GM18502 (cell line): ENCODE data around the gene PGC.

ENCODE experiments used
- ATAC-seq: cut with Tn5 transposase; IDR thresholded peaks from one replicate; pipeline ENCODE4 v1.9.1; 2021; ENCODE audit warnings: mild to moderate bottlenecking; ENCODE audit not compliant: unreplicated experiment, poor library complexity

The PGC gene

DNA sequence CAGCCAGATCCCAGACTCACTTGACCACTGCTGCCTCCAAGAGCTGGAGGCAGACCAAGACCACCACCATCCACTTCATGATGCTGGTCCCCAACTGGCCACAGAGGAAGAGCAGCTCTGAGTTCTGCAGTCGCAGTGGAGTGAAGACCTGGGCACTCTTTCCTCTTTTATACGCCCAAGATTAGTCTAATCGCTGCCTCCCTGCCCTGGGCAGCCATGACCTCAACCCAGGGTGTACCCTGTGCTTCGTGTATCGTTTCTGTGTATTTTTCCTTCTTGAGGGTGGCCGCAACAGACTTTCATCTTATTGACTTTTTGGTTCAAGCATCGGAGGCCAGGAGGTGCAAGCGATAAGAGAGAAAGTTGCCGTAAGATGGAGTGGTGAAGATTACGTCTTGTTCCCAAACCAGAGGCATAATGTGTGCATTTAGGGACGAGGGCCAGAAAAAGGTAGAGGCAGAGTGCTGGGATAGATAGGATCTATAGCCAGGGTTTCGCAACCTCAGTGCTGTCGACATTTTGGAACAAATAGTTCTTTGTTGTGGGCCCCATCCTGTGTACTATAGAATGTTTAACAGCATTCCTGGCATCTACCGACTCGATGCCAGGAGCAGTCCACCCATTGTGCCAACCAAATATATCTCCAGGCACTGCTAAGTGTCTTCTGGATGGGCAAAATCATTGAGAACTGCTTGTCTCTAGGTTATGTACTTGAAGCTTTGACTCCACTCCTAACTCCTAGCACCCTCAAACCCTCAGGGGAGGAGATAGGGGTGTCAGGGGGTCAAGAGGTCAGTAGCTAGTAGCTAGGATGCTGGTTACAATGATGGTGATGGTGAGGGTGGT lies at the start of gene PGC:
Gene PGC (minus strand): TSS at position 142 of the 846 bp plus-strand sequence. CDS start 63 bp downstream, at position 79.
- no peak for ATAC-seq

DNA sequence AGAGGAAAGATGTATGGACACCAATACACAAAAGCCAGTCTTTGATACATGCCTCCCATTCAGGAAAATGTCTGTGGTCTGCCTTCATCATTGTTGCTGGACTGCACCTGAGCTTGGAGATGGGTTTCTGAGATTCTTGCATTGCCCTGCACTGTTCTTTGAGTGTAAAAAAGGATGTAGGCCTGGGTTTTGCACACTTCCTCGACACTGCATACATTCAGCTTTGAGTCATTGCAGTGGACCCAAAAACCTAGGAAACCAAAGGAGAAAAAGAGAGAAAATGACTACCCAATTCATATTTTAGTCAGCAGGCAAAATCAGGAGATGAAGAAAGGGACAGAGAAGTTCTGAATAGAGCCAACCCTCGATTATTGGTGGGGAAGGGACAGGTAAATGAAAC lies 49.3 kb upstream of the PGC start:
- no peak for ATAC-seq

DNA sequence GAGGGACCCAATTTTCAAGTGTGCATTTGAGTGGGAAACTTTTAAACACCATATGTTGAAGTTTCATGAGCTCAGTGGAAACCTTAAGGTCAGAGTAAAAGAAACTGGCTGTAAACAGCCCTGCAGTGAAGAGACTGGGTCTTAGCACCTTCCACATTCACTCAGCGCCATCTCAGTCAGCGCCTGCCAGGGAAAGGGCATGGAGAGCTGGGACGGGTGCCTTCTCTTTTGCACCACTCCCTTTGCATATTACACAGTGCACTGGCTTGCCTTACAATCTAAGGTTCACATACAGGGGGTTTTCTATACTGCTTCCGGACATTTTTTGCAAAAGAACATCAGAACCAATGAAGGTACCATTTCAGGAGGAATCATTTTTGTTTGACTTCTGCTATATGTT lies 44.8 kb upstream of the PGC start:
- ATAC-seq = no peak

DNA sequence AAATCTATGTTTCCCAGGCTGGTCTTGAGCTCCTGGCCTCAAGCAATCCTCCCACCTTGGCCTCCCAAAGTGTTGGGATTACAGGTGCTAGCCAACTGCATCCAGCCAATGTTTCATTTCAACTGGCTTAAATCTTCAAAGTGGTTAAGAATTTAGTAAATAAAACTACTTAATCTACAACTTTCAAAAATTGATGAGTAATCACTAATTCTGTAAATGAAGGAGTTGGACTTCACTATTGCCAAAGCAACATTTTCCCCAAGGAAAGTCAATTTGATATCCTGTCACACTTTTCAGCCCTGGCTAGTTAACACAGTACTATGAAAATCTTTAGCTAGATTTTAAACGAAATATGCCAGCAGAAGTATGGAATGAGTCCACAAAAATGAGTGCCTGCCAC lies 44.1 kb upstream of the PGC start:
- ATAC-seq = no peak

DNA sequence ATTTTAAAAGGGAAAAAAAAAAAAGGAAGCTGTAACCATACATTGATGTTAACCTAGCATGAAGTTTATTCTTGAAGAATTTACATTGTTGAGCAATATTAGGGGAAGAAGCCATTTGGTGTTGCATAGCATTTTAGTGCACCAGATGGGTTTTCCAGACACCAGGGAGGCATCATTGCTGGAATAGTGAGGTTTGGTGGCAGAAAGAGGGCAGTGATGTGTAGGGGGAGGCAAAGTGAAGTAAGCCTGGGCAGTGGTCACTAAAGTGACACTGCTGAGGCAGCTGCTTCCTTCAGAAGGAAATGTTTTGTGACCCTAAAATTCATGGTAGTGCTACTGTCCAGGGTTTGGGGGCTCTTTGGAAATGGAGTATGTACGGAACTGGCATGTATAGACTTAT lies 42.8 kb upstream of the PGC start:
- no peak for ATAC-seq

DNA sequence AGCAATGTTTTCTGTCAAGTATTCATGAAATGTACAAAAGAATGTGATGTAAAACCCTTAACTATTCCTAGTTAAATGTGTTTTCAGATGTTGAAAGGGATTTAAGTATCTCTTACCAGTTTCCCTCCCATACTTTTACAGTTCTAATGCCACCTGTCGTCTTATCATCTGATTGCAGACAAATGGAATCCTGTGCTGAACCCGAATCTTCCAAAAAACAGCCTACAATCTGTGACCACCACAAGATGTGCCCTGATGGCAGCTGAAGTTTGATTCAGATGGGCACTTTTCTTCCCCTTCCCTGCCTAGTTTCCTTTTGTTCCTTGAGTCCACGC lies 42.2 kb upstream of the PGC start:
- ATAC-seq = no peak

DNA sequence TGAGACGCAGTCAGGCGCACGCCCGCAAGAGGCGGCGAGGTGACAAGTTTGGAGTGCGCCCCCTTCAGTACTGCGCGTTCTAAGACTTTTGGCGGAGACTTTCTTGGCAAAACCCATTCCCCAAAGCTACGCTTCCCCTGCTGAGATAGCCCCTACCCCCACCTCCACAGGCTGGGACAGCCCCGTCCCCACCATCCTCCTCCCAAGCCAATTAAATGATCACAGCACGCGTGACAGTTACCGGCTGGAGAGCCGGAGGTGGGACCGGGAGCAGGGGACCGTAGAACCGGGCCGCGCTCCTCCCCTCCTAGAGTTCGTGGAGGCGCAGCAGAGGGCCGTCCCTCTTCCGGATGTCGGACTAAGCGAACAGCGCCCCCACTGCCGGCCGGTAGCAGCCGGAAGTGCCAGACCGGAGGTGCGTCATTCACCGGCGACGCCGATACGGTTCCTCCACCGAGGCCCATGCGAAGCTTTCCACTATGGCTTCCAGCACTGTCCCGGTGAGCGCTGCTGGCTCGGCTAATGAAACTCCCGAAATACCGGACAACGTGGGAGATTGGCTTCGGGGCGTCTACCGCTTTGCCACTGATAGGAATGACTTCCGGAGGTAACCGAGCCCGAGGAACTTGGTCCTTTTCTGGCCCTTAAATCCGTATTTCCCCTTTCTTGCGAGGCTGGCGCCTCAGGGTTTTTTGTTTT lies 40.2 kb upstream of the PGC start, which contains the start of gene TOMM6:
Gene TOMM6 (plus strand): TSS at position 476 of the 699 bp plus-strand sequence. CDS start 4 bp downstream, at position 480.
- peak; percentile 76 for ATAC-seq

DNA sequence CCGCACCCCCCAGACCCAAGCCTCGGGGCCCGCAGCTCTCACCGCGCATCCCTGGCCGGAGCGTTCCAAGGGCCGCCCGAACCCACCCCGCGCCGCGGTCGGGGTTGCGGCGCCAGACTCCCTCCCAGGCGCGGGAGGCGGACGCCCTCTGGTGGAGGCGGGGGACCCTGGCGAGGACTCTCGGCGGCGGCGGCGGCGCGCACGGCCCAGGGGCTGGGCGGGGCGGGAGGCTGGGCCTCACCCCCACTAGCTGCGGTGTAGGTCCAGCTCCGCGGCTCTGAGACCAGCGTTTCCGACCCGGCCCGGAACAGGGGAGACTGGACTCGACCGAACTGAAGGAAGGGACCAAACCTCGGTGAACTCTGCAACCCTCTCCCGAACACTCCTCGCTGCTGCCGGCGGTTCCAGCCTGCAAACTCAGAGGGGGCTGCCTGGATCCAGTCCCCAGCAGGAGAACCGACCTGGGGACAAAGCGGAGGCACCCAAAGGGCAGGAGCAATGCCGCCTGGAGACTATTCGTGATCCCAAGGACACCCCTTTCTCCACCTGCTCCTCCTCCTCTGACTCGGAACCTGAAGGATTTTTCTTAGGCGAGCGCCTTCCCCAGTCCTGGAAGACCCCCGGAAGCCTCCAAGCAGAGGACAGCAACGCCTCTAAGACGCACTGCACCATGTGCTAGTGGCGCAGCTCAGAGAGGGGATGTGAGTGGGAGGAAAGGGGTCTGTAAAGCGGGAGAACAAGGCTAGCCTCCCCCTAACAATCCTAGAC lies 39.4 kb upstream of the PGC start:
- ATAC-seq = peak; percentile 69

DNA sequence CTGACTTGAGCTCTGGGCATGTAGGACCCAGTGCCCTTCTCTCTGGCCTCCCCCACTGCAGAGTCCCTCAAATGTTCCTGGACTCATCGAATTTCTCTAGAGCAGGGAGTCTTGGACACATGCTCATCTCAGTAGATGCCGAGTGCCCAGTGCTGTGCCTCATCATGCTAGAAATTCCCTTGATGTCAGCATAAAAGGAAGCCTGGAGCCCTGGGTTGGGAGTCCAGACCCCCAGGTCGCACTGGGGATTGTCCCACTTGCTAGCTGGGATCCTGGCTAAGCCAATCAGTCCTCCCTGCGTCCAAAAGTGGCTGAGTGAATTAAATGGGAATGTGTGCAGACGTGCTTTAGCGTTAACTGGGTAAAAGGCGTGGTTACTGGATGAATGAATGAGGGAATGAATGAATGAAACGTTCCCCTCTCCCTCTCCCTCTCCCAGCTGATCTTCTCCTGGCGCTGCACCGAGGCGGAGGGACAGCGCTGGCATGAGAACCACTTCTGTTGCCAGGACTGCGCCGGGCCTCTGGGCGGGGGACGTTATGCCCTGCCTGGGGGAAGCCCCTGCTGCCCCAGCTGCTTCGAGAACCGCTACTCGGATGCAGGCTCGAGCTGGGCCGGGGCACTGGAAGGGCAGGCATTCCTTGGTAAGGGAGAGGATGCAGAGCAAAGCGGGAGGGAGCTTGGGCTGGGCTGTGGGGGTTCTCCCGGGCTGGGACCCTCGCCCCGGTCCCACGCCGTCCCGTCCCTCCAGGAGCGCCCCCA lies 38.7 kb upstream of the PGC start:
- no peak for ATAC-seq

DNA sequence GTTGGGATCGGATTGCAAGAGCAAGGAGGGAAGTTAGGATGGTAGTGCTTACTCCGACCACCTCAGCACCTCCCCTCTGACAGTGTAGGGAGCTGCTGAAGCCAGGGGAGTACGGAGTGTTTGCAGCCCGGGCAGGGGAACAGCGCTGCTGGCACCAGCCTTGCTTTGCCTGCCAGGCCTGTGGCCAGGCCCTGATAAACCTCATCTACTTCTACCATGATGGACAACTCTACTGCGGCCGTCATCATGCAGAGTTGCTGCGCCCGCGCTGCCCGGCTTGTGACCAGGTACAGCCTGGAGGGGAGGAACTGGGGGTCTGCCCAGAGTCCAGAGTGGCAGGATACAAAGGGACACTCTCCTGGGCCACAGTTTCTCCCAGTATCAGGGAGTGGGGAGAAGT lies 38.1 kb upstream of the PGC start:
- ATAC-seq = no peak

DNA sequence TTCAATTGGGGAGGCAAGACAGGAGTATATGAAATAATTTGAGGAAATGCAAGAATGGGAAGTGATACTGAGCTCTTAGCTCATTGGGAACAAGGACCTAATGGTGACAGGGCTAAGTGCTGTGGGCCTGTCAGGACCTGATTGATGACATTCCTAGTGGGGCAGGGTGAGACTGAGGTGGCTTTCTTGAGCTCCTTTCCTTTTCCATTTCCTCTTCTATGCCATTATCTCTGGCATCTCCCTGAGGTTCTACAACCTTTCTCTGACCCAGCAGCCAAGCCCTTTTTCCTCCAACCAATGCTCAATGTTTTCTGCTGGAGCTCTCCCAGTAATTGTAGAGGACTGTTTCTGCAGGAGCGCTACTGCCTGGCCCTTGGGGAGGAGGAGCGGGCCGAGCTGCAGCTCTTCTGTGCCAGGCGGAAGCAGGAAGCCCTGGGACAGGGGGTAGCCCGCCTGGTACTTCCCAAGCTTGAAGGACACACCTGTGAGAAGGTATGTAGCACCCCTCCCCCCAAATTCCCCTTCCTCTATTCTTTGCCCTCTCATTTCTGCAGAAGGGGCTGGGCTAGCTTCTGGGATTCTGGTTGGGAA lies 37.5 kb upstream of the PGC start:
- no peak for ATAC-seq

DNA sequence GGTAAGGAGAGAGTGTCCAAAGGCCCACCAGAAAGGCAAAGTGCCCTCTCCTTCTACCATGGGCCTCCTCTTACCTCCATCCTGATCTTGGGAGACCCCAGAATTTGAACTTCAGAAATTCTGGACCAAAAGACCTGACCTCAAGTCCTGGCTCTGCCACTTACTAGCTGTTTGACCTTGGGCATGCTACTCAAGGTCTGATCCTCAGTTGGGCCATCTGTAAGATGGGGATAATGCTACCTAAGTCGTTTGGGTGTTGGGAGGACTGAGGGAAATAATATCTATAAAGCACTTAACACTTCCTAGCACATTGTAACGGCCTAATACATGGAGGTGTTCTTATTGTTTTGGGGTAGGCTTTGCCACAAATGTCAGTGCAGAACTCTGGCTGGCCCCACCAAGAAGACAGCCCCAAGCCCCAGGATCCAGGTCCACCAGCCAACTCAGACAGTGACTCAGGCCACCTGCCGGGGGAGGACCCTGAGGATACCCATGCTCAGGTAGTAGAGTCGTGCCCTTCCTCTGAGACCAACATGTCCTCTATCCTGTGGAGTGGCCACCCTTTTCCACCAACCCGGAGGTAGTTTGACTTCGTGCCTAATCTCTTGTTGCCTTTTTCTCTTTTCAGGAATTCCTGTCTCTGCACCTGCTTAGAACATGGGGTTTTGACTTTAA lies 36.0 kb upstream of the PGC start:
- no peak for ATAC-seq

DNA sequence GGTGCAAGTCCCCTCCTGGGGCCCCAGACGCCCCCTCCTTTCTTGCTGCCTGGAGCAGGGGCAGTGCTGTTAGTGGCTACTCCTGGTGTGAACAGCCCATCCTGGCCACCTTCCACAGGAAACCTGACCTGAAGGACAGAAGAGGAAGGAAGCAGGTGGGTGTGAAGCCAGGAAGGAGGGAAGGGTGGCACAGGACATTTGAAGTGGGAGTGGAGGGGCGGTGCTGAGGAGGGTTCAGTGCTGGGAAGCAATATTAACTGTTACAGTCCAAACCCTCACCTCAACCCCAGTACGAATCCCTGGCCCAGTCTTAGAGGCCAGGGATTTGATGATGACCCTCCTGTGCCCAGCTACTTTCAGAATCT lies 34.2 kb upstream of the PGC start:
- no peak for ATAC-seq

DNA sequence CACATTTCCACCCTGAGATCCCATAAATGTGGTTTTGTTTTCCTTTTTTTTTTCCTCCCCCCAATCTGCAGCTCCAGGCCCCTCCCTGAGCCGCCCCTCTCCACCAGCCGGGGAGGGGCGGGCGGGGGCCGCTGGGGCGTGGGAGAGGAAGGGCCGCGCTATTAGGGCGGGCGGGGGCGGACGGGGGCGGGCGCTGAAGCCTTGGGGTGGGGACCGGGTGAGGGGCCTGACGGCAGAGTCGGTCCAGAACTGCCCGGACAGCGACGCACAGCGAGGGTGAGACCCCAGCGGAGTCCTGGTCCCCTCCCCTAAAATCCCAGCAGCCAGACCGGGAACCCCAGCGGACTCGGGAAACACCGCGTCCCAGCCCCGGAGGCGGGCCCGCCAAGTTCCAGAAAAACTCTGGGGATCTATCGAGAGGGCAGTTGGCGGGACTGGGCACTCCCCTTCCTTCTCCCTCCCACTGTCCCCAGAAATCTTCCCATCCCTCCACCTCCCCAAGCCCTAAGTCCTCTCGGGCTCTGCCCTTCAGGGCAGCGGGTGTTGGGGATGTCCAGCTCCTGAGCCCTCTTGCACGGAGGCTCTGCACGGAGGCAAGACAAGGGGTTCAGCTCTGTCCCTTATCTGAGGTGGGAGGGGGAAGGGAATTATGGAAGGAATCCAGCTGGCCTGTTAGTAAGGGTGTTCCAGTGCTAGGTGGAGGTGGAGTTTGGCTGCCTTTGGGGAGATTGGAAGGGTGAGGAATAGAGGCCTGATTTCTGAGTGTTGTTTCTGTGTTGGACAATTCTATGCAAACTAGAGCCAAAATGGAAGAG lies 33.6 kb upstream of the PGC start, which contains the start of gene PRICKLE4:
Gene PRICKLE4 (plus strand): TSS at position 232 of the 815 bp plus-strand sequence. CDS start 2,692 bp downstream, outside the sequence.
- ATAC-seq = no peak

DNA sequence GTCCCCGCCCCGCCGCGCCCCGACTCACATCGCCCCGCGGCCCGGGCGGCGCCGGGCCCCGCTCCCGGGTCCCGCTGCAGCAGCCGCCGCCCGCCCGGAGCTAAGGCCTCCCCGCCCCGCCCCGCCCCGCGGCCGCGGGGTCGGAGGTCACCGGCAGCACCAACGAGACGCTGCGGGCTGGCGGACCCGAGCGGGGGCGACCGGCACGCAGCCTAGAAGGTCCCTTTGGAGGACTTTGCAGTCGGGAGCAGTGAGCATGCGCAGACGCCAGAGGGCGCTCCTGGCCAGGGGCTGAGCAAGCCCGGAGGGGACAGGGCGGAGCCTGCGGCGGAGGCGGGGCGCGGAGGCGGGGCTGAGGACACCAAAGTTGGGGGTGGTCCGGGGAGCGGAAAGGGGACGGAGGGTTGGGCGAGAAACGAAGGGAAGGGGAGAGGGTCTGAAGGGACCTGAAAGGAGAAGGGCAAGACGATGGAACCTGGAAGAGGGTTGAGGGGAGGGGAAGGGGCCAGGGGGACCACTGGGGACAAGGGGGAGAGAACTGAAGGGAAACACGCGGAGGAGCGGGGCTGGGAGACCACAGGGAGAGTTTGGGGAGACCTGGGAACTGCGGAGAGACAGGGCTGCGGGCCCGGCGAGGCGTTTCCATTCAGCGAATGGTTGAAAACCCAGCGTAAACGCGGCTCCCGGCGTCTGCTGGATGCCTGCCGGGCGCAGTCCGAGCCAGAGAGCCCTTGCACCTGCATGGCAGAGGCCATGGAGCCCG lies 32.8 kb upstream of the PGC start, which contains the start of gene FRS3:
Gene FRS3 (minus strand): TSS at position 113 of the 763 bp plus-strand sequence. CDS start 2,913 bp downstream, outside the sequence.
- peak; percentile 96 for ATAC-seq

DNA sequence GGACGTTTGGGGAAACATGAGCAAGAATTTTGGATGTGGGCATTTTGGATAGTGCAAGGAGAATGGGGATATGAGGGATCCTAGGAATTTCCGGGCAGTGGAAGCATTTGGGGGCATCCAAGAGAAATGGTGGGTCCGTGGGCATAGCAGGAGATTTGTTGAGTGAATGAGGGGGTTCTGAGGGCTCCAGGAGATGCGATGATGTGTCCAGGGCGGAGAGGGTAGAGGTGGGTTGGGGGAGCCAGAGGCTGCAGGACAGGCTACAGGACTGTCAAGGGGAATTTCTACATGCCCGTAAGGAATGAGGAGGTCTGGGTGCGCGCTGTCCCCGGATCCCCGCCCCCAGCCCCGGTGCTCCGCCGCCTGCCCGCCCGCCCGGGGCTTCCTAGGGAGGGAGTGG lies 32.1 kb upstream of the PGC start:
- ATAC-seq = no peak

DNA sequence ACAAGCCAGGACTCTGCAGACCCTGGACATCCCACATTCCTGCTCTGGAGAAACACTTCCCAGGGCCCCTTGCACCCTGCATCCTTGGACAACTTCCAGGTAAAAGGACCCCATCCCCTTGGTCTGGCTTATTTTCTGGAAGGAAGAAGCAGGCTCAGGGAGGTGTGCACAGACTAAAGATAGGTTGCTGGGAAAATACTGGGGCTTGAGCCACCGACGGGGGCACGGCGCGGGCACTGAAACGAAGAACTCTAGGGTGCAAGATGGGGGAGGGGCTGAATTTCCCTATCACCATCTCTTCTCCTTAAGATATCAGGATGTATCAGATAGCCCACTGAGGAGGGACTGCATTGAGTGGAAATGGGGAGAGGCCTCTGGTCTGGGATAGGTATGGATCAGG lies 31.7 kb upstream of the PGC start:
- ATAC-seq = no peak
